ENCODE data around the gene SPDYE16.
A peak's percentile ranks its signal among the peaks of the same experiment; 100 is the strongest.
"Not testable (repeated sequence)": the region's sequence is repeated elsewhere in the genome, so short reads cannot be mapped to it uniquely, and the experiment has no call there.

SPDYE16 gene

DNA sequence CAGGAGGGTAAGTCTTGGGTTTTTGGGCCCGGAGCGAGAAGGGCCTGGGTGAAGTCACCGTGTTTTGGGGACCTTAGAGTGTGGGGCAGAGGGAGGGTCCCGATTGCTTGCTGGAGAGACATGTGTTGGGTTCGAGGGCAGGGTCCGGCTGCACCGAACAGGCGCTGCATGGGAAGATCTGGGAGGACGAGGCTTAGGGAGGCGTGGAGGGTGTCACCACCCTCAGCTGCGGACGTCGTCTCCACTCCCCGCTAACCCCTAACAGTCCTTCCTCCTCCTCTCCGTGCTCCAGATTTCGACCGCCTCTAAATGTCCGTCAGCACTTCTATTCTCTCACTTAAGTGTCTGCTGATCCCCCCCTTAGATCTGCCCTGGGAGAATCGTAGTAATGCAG is 6.8 kb upstream of the SPDYE16 start:
- peak; percentile 31 for DNase-seq
- not testable (repeated sequence) for ATAC-seq

DNA sequence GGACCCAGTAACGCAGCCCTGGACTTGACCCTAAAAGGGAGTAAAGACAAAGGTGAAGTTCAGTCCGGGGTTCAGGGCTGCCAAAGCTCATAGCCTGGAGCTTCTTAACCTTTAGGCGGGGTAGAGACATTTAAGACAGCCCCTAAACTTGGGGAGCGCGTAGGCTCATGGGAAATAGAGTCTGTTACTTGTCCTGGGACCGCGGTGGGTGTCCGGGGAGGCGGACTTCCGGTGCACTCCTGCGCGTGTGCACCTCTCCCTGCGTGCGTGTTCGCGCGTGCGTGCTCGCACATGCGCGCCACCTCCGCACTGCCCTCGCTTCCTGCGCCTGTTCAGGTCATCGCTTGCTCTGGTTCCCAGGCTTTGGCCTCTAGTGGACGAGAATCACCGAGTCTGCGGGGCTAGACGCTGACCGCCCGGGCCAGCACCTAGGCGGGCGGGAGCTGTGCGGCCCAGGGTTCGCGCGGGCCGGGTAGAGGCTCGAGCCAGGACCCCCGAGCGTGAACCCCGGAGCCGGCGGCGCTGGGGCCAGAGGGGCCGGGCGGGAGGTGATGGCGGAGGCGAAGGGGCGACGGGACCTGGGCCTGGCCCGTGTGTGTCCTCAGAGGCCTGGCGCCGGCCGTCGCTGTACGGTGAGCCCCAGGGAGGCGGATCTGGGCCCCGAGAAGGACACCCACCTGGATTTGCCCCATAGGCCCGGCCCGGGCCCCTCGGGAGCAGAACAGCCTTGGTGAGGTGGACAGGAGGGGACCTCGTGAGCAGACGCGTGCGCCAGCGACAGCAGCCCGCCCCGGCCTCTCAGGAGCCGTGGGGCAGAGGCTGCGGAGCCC is 6.1 kb upstream of the SPDYE16 start:
- ATAC-seq (peak; percentile 100), DNase-seq (peak; percentile 91)

DNA sequence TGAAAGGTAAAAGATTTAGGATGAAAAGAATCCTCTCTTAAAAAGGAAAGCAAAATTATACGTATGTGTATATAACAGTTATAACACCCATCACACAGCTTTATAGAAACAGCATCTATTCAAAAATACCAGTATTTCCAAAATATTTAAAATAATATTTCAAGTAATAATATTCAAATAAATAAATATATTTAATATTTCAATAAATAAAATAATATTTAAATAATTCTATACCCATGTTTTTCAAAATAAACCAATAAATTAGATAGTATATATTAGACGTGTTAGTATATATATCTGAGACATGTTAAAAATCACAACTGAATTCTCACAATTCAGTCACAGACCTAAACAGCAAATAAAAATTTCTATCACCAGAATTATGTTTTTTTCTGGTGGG is 11.5 kb downstream of the SPDYE16 start:
- not testable (repeated sequence) for DNase-seq, ATAC-seq

DNA sequence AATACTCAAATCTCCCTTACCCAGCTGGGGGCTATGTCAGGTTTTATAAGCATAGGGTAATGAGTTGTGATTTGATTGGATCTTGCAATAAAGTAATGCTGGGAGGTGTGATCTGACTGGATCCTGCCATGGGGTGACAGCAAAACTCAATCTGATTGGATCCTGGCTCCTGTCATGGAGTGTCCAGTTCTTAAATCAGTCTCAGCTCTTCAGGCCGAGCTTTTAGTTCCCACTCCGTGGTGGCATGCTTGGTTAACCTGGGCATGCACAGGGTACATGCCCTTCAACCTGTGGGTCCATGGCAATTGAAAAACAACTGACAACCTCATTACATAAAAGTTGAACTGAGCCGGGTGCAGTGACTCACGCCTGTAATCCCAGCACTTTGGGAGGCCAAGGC is 16.9 kb downstream of the SPDYE16 start:
- not testable (repeated sequence) for ATAC-seq, DNase-seq

DNA sequence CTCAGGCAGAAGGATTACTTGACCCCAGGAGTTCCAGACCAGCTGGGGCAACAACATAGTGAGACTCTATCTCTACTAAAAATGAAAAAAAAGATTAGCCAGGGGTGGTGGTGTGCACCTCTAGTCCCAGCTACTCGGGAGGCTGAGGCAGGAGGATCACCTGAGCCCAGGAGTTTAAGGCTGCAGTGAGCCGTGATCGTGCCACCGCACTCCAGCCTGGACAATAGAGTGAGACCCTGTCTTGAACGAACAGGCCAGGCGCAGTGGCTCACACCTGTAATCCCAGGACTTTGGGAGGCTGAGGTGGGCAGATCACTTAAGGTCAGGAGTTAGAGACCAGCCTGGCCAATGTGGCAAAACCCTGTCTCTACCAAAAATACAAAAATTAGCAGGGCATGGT is 26.2 kb downstream of the SPDYE16 start:
- not testable (repeated sequence) for ATAC-seq, DNase-seq

DNA sequence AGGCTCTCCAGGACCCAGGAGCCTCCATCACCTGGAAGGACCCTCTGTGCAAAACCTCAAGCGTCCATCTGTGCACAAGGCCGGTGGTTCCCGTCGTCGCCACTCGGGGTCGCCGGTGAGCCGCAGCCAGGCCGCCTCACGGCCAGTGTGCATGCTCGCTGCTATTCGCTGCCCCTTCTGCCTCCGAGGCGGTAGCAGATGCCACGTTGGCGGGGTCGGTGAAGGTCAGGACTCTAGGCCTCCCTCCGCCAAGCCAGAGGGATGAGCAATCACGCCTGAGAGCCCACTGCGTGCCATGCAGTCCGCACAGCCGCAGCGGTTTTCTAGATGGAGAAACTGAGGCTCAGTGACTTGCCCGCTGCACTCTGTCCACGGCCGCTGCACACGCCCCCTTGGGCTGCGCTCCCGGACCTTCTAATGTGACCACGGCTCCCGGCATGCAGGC is 27.1 kb downstream of the SPDYE16 start:
- peak; percentile 42 for ATAC-seq

DNA sequence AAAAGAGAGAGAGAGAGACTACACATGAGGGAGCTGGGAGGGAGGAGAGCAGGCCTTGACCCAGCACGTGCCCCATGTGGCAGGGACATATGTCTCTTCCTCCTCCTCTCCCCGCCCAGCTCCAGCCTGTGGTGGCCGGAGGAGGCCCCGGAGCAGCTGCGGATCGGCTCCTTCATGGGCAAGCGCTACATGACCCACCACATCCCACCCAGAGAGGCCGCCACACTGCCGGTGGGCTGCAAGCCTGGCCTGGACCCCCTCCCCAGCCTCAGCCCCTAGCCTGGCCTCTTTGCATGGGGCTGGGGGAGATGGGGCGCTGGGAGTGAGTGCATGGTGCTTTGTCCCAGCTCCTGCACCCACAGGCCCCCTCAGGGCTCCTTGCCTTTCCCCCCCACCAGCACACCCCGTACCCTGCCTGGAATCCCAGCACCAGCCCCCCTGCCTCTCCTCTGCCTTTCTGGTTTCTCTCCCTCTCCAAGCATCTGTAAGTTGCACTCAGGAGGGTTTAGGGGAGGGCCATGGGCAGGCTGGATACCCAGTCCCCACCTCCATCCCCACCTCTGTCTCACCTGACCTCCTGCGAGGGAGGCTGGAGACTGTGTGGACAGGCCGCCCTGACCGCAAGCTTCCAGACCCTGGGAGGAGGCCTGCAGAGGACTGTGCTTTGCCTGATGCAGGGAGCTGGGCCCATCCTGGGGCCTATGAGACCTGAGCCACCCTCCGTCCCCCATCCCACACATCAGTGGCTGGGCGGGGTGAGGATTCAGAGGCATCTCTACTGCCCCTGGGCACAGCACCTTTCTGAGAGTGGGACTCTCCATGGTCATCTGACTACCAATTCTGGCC is 27.9 kb downstream of the SPDYE16 start:
- no peak for ATAC-seq

More for the DNA sequence above, 27.1 kb downstream of the SPDYE16 start:
- DNase-seq = peak; percentile 68

DNA sequence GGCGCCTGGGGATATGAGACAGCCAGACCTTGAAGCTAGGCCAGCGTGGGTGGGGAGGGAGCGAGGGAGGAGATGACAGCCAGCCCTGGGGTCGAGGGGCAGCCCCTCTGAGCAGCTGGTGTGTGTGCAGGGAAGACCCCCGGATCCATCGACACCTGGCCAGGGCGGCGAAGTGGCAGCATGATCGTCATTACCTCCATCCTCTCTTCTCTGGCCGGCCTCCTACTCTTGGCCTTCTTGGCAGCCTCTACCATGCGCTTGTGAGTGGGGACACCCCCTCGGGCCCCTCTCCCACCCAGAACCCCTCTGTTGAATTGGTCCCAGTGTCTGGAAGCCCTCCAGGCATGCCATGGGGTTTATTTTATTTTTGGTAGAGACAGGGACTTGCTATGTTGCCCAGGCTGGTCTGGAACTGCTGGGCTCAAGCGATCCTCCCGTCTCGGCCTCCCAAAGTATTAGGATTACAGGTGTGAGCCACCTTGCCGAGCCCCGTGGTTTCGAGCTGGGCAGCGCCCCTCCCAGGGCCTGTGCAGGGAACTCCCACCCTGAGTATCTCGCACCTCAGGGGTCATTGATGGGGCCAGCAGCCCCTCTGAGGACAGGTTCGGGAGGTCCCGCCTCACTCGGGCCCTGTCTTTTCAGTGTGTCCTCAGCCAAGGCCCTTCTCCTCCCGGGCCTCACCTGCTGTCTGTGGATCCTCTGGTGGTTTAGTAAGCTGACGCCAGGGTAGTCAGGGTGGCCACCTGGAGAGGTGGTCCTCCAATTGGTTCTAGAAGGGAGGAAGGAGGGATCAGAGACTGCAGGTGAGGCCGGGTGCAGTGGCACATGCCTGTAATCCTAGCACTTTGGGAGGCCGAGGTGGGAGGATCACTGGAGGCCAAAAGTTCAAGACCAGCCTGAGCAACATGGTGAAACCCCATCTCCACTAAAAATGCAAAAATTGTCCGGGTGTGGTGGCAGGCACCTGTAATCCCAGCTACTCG is 29.0 kb downstream of the SPDYE16 start:
- ATAC-seq (no peak), DNase-seq (no peak)

More for the DNA sequence above, 27.9 kb downstream of the SPDYE16 start:
- no peak for DNase-seq

DNA sequence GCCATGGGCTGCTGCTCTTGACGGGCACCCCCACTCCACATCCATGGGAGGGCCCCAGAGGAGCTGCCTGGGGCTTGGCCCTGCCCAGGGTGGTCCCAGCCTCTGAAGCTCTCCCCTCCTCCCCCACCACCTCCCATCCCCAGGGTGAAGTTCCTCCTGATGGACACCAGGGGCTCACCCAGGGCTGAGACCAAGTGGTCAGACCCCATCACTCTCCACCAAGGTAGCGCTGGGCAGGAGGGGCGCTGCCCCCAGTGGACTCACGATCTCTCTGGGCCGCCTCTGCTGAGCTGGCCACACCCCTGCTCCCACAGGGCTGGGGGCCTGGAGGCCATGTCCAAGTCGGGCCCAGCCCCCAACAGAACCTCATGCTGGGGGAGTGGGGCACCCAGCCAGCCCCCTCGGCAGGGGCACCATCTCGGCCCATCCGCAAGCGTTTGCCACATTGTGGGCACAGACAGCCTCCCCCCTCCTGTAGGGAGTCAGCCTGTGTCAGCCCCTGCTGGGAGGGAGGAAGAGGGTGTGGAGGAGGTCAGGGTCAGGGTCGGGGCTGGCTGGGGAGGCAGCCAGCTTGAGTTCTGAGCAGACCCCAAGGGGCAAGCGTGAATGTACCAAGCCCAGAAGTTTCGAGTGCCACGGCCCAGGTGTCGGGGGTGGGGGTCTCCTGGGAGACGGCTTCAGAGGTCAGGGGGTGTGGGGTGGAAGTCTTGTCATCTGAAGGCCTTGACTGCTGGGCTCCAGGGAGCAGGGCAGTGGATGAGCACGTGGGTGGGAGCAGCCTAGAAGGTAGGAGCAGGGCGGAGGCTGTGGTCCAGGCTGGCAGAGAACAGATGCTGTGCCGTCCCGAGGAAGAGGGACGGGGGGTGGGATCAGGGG is 29.9 kb downstream of the SPDYE16 start:
- ATAC-seq (peak; percentile 38), DNase-seq (no peak)

DNA sequence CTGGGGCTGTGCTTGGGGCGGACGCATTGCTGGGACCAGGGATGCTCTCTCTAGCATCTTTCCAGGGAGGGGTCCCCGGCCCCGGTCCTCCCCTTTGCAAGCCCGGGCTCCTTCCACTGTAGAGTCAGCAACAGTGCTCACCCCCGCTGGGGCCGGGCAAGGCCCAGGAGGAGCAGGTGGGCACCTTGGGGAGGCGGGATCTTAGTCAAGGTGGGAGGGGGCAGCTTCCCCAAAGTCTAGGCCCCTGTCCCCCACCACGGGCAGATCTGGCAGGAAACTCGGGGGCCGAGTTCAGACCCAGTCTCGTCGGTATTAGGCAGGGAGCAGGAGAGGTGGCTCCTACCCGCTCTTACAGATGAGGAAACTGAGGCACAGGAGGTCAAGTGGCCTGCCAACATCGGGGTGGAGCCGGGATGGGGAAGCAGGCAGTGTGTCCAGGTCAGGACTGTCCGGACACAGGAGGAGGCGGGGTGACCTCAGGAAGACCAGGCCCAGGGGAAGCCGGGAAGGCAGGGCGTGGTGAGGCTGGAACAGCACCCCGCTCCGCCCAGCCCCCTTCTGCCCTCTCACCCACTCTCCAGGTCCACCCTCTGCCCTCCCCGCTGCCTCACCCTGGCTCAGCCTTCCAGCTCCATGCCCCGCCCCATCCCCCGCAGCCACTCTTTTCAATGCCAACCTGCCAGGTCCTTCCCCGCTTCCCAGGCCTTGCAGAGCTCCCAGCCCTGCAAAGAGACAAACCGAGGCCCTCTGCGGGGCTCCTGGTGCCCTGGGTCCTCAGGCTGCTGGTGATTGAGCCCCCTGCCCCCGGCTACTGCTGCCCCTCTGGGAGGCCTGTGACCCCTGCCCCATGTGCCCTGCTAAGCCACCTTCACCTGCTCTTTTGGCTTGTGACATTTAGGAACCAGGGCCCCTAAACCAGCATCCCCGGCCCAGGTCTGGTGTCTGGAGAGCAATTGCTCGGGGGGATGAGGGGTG is 30.9 kb downstream of the SPDYE16 start:
- not testable (repeated sequence) for DNase-seq, ATAC-seq

DNA sequence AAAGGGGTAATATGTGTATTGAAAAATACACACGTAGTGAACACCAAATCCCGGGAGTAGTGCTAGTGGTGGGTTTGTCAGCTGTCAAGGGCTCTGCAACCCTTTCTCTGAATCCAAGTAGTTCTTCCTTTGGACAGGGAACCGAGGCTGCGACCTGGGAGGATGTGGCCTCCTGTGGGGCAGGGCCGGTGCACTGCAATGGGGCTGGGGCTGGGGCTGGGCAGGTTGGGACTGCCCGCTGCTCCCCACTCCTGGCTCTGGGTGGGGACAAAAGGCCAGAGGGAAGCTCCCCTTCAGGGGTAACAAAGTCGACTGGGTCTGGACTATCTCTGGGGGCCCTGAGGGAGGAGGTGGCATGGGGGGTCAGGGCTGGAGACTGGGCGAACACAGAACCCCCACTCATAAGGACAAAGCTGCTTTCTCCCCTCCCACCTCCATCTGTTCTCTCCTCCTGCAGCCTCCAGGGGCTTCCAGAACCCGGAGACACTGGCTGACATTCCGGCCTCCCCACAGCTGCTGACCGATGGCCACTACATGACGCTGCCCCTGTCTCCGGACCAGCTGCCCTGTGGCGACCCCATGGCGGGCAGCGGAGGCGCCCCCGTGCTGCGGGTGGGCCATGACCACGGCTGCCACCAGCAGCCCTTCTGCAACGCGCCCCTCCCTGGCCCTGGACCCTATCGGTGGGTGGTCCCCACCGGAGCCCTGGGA is 31.7 kb downstream of the SPDYE16 start:
- DNase-seq, ATAC-seq: not testable (repeated sequence)

DNA sequence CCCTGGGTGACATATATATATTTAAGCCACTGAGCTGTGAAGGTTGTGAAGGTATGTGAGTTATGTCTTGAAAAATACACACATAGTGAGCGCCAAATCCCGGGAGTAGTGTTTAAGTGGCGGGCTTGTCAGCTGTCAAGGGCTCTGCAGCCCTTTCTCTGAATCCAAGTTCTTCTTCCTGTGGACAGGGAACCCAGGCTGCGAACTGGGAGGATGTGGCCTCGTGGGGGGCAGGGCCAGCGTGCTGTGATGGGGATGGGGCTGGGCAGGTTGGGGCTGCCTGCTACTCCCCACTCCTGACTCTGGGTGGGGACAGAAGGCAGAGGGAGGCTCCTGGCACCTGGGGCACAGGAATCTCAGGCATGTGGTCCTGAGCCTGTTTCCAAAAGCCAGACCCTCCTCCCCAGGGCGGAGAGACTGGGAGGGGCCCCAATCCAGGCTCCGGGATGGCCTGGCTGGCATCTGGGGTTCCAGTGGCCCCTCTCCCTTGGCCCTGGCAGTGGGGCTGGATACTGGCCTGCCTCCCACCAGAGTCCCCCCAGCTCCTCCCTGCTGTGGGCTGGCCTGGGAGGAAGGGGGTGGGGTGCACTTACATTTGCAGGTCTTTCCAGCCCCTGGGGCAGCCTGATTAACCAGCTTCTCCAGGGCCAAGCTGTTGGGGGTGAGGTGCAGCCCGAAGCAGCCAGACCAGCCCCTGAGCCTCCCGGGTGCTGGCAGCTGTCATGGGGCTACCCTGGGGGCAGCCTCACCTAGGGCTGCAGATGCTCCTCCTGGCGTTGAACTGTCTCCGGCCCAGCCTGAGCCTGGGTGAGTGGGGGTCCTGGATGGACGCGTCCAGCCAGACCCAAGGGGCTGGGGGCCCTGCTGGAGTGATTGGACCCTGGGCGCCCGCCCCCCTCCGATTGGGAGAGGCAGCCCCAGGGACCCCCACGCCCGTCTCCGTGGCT is 32.9 kb downstream of the SPDYE16 start, which contains the start of gene UPK3B:
Gene UPK3B, plus strand, starts transcription at position 622 of the 947 bp plus-strand sequence. Its CDS starts 101 bp downstream, at position 723.
- ATAC-seq (no peak), DNase-seq (no peak)

DNA sequence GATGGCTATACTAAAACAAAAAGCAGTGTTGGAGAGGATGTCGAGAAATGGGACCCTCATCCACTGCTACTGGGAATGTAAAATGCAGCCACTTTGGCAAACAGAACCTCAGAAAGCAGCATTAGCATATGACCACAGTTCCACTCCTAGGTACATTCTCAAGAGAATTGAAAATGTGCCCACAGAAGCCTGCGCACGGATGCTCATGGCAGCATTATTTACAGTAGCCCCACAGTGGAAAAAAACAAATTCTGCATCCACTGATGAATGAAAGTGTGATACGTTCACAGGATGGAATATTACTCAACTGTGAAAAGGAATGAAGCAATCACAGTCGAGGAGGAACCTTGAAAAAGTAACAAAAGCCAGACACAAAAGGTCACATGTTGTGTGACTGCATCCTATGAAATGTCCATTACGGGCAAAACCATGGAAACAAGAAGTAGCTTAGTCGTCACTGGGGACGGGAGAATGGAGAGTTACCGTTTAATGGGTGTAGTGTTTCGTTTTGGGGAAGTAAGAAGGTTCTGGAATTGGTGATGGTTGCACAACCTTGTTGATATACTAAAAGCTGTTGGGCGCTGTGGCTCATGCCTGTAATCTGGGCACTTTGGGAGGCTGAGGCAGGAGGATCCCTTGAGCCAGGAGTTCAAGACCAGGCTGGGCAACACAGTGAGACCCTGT is 35.2 kb downstream of the SPDYE16 start:
- no peak for ATAC-seq

DNA sequence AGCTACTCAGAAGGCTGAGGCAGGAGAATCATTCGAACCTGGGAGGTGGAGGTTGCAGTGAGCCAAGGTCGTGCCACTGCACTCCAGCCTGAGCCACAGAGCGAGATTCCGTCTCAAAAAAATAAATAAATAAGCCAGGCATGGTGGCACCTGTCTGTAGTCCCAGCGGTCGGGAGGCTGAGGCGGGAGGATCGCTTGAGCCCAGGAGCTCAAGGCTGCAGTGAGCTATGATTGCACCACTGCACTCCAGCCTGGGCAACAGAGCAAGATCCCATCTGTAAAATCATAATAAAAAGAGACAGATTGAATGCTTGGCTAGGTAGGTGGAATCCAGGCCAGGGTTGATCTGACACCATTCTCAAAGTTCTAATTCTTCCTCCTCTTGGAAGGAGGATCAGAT is 36.5 kb downstream of the SPDYE16 start:
- DNase-seq, ATAC-seq: not testable (repeated sequence)

More for the DNA sequence above, 35.2 kb downstream of the SPDYE16 start:
- DNase-seq = no peak

DNA sequence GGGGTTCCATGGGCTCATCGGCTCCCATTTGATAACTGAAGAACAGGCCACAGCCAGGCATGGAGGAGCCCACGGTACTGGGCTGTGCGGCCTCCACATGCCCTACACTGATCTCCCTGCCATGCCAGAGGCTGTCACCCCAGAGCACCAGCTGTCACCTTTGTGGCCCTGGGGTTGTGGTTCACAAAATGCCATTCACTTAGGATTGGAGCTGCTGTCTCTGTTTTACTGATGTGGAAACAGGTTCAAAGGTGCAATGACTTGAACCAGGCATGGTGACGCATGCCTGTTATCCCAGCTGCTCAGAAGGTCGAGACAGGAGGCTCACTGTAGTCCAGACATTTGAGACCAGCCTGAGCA is 37.0 kb downstream of the SPDYE16 start:
- no peak for DNase-seq

DNA sequence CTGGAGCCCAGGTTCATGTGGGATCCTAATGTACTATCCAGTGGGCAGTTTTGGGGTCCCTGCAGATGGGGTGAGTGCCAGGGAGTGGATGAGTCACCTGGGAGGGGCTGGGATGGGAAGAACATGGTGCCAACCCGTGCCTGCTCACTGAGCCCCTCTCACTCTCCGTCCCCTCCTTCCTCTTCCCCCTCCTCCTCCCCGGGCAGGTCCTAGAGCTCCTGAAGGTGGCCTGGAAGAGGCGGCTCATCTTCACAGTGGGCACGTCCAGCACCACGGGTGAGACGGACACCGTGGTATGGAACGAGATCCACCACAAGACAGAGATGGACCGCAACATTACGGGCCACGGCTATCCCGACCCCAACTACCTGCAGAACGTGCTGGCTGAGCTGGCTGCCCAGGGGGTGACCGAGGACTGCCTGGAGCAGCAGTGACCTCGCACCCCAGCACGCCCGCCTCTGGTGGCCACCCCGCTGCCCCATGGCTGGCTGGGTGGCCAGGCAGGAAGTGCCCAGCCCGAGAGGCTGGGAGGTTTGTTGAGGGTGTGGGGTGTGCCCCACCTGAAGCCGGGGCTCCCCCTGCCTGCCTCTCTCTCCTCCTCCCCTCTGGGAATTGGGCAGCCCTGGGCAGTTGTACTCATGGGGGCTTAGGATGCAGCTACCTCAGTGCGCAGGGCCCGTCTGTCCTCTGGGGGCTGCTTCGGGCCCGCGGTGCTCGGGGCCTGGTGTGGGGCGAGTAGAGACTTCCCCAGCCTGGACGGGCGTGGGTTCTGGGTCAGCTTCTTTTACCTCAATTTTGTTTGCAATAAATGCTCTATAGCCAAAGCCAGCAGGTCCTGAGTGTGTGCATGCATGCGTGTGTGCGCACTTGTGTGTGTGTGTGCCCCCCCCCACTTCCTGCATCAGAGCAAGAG is 37.7 kb downstream of the SPDYE16 start:
- ATAC-seq (no peak), DNase-seq (no peak)

More for the DNA sequence above, 37.0 kb downstream of the SPDYE16 start:
- ATAC-seq = no peak
